ENCODE data around the gene SDK2.

SDK2 gene

DNA sequence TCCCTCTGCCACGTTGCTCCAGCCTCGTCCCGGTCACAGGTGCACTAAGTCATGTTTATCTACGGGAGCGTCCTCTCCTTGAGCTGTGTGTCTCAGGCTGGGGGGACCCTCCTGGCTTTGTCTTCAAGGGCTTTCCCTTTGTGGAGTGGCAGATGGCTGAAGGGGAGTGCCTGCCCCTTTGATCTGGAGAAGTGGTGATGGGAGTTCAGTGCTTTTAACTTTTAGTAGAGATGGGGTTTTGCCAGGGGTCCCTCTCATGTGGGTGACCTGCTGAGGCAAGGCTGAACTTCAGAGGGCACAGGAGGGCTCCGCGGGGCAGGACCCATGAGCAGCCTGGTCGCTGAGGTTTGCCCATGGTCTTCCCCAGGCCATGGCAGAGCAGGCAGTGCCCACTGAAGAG lies 259.3 kb downstream of the SDK2 start:
- DNase-seq, result no peak

DNA sequence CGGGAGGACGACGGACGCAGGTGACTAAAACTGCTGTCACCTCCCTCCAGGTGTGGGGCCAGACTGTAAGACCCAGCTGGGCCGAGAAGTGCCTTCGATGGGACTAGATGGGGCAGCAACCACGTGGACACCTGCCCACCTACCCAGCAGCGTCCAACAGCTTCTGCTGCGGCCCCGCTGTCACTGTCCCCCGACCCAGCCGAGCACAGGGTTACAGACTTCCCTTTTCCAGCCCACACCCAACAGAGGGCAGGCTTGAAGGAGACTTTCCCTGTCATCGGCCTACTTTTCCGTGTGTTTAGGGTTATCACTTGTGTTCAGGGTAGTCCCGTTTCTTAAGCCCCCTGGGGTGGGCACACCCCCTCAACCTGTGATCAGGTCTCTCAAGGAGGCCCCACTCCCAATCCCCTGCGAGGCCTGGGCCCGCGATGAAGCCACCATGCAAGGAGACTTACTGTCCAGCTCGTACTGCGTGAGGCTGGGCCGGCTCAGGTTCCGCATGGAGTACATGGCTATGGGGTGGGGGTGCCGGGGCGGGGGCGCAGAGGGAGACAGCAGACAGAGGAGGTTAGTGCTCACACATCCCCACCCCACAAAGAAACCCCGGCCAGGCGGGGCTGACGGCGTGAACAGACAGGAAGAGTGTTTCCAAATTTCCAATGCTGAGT lies 263.7 kb downstream of the SDK2 start:
- no peak for DNase-seq

DNA sequence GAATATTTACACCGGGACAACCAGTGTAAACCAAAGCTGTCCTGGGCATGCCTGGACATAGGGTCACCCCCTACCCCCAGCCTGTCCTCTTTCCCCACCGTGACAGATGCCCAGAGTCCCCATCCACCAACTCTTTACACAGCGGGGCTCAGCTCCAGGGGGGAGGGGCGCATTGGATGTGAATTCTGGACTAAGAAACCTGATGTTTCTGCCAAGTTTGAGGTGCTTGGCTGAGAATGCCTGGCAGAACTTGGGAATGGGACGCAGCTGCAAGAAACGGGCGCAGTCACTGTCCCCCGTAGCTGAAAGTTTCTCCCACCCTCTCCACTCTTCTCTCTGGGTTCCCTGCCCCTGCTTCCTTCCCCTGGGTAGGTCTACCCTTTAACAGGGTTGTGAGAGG lies 264.4 kb downstream of the SDK2 start:
- DNase-seq, result no peak

DNA sequence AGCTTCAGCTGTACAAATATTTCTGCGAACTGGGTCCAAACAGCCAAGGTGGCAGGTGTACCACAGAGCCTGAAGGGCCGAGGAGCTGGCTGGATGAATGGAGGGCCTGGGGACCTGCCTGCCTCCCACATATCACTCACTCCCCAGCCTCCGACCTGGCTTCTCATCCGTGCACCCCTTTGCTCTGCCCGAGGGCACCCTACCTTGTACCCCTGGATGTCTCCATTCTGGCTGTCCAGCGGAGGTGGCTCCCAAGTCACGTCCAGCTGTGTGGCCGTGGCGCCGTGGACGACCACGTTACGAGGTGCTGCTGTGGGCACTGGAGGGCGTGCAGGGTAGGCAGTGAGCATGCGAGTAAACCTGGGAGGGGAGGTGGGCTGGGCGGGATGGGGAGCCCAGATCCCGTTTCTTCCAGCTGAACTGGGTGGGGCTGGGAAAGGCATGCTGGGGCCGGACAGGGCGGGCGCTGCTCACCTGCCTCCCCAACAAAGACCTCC lies 265.2 kb downstream of the SDK2 start:
- no peak for DNase-seq

DNA sequence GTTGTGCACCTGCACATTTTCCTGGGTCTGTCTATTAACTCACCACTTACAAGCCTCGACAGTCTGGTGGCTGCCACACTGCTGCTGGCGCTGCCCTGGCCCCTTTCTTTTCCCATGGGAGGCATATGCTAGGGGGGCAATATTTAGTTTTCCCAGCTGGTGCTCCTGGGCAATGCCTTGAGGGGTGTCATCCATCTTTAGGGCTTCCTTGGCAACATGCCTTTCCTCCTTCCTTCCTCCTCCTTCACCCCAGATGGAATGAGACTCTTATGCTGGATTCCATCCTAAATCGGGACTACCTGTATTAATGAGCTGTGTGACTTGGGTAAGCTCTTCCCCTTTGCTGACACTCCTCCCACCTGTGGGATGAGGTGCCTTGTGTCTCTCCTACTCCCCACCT lies 267.6 kb downstream of the SDK2 start:
- DNase-seq, result no peak

DNA sequence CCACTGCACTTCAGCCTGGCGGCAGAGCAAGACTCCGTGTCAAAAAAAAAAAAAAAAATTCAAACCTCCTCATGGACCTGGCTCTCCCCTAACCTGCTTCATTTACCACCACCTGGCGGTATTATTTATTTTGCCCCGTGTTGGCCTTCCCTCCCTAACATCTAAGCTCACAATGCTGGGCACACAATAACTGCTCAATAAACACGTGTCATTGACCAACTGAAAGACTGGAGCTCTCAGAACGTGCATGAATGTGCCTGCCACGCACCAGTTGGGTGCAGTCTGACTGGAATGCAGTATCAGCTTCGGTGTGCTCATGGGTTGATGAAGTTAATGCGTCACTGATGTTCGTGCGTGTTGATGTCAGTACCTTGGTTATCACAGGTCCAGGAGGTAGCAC lies 268.1 kb downstream of the SDK2 start:
- DNase-seq, result no peak

DNA sequence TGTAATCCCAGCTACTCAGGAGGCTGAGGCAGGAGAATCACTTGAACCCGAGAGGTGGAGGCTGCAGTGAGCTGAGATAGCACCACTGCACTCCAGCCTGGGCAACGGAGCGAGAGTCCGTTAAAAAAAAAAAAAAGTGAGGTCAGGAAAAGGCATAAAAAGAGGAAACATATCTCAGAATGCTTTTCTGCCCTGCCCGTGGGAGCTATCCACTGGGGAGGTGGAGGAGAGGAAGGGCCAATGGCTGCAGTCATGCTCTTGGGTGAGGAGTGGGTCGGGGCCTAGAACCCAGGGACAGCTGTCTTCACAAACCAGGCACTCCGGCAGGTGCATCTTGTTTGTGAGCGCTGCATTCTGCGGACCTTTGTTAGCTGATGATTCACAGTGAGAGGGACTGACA lies 272.4 kb downstream of the SDK2 start:
- DNase-seq, result peak; percentile 8 to 38

DNA sequence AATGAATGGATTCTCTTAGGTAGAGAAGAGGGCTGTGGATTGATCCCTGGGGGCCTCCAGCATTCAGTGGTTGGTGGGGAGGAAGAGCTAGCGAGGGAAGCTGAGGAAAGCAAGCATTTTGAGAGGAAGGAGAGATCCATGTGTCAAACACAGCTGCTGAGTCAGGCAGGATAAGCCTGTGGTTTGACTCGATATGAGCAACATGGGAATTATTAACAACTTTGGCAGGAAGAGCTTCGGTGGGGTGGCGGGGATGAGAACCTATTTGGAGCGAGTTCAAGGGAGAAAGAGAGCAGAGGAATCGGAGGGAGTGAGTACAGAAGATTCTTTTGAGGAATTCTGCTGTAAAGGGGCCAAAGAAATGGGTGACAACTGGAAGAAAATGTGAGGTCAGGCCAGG lies 273.0 kb downstream of the SDK2 start:
- DNase-seq, result no peak

DNA sequence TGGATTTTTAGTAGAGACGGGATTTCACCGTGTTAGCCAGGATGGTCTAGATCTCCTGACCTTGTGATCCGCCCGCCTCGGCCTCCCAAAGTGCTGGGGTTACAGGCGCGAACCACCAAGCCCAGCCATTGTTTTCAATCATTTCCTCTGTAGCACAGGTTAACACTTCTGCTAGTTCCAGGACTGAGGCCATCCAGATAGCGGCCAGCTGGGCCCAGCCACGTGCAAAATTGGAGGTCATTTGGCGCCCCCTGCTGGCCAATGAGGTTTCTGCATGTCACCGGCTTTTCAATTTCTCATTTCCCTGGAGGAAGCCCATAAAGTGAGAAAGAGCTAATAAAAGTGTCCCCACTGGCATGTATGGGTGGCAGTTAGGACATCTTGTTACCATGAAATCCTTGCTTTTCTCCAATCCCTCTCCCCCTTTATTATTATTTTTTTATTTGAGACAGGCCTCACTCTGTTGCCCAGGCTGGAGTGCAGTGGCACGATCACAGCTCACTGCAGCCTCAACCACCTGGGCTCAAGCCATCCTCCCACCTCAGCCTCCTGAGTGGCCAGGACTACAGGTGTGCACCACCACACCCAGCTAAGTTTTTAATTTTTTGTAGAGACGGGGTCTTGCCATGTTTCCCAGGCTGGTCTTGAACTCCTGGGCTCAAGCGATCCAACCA lies 274.3 kb downstream of the SDK2 start:
- peak; percentile 84 to 85 for DNase-seq

DNA sequence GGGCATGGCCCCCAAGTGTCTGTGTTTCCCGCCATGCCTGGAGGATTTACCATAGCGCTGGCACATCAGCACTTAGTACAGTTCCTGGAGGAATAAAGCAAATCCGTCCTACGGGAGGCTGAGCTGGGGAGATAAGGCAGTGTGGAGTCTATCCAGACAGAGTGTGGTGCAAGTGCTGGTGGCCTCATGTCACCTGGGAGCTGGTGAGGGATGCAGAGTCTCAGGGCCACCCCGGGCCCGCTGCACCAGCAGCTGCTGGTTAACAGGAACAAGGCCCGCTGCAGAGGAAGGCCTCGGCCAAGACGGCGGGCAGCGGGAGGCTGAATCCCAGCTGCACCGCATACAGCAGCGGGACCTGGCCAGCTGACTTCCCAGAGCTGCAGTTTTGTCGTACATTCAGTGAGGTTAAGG lies 275.1 kb downstream of the SDK2 start:
- DNase-seq, result no peak

DNA sequence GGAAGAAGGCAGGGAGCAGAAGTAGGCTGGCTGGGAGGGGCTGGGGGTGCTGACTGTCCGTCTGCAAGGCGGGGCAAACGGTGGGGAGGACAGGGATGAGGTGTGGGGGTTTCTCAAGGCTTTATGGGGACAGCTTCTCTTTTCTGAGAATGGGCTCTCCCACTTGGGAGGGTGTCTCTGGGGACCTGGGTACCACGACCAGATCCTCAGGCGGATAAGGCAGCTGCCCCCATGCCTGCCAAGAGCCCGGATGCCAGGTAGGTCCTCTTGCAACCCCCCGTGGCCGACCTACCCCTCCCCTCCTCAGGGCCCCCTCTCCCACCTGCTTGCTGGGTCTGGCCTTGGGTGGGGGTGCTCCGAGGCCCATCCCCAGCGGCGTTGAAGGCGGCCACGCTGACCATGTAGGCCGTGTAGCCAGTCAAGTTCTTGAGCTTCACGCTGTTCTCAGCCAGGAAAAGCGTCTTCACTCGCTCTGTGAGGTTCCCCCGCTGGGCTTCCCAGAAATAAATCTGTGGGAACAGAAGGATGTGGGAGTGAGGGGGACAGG lies 276.1 kb downstream of the SDK2 start:
- no peak for DNase-seq

DNA sequence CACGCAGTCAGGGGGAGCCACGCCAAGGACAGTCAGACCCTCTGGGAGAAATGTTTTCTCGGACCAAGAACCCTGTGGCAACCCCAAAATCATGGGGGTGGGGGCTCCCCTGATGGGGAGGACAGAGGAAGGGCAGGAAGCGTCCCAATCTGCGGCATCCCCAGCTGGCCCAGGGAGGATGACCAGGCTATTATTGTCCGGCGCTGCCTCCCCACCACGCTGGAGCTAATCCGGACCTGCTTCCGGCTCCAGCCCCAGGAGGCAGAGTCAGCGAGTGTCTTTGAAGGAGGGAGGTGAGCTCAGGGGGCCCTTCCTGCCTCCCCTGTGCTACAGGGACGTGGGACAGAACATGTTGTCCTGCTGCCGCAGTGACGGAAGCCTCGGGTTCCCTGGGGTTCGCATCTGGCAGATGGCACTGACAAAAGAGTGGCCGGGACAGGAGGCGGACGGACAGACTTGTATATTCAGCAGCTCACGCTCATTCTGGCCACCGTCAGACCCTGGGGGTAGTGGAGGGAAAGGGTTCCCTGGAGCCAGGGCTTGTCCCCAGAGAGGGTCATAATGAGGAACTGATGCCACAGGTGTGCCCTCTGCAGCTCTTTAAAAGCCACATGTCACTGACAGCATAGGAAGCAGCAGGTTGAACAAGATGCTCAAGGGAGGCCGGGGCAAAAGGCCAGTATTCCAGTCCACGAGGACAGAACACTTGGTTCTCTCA lies 278.2 kb downstream of the SDK2 start:
- DNase-seq, result no peak

DNA sequence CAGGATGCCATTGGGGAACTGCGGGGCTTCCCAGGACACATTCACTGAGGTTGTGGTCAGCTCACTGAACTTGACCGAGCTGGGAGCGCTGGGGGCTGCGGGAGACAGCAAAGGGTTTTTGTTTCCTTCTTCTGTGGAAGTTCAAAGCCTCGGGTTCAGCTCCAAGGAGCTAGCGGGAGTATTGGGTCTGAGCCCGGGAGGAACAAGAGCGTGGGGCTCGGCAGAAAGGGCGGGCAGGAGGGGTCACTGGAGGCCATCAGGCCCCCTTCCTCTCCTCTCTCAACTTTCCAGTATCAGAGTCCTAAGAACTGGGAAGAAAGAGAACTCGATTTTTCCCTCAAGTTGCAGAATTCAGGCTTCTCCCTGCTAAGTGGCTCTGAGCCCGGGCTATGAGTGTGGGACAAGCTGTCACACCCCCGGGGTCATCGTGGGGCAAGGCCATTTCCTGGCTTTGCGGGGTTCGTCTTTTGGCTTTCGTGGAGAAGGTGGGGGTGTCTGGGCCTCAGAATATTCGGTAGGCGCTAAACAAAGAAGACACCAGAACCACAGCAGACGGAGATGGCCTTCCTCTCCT lies 278.9 kb downstream of the SDK2 start:
- no peak for DNase-seq

DNA sequence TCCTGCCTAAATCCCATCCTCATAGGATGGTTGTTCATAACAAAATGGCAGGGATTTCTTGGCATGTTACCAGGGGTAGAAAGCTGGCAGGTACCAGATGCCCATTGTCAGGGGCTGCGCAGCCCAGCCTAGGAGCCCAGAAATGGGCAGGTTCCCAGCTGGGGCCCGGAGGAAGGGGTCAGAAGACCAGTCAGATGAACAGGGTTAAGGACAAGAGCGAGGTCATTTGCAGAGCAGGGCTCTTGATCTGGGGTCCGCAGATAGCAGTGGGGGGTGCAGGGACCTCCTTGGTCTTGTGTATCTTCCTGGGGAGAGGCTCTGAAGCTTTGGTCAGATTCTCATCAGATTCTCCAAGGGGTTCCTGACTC lies 280.1 kb downstream of the SDK2 start:
- DNase-seq, result no peak

DNA sequence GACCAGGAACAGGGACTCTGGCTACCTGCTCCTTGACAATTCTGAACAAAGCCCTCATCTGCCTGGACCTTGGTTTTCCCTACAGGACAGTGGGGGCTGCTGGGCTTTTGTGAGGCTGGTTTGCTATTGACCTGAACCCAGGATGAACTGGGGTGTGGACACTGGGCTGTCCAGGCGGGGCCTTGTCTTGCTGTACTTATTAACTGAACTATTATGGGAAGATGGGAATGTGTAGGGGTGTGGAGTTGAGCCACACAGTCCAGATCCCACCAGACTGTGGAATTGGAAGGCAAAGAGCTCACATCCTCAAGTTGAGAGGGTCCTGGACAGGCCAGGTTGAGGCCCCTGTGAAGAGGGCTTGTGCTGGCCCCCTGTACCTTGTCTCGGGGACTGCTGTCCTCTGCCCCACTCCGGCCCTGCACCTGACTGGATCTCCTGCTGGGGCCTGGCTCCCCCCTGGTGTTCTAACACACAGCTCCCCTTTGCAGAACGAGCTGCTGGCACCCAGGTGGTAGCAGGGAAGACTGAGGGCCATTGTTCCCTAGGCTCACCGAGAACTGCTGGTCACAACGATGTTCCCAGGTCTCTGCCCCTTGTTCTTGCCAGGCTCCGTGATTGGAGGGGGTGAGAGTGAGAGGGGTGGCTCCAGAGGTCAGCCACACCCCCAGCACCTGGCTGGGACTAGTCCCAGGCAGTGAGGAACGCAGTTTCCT lies 280.6 kb downstream of the SDK2 start:
- no peak for DNase-seq

DNA sequence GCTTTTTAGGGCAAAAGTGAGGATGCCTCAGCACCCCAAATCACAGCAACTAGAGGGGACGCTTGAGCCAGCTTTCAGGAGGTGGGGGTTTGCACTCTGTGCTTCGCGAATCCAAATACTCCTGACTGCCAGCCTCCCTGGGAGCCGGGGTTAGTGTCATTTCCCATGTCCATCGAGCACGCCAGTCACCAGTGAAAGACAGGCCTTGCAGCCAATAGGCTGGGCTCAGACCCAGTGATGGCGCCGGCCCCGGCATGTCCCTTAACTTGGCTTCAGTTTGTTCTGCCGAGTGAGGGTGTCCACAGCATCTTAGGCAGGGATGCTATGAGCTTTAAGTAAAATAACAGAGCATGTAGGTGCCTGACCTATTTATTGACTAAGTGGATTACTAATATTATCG lies 281.5 kb downstream of the SDK2 start:
- DNase-seq, result no peak

DNA sequence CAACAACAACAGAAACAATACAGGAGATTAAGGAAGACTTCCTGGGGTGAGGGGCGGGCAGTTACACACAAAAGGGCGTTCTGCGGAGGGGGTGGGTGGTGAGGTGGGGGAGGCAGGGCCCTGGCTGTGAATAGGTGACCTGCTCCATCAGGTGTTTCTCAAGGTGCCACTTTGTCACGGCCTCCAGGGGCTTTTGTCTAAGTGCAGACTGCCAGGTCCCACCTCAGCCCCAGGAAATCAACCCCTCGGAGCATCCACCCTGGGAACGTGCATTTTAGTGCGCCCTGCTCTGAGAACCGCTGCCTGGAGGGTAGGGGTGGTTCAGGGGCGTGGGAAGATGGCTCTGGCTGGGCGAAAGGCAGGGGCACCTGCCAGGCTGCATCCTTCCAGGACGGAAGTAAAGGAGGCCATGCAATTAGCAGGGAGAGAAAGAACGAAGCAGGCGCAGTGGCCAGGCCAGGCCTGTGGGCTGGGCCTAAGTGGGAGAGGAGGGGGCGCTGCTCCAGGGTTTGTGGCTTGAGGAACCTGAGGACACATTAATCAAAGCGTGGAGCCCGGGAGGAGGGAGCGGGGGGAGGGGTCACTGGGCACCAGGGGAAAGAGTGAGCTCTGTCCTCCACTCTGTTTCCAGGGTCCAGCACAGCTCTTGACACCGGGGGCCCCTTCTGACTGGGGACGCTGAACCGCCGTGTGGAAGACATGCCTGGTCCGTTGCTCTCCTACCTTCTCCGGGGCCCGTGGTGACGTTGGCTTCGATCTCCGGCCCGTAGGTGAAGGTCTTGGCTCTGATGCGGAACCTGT lies 283.1 kb downstream of the SDK2 start:
- no peak for DNase-seq

DNA sequence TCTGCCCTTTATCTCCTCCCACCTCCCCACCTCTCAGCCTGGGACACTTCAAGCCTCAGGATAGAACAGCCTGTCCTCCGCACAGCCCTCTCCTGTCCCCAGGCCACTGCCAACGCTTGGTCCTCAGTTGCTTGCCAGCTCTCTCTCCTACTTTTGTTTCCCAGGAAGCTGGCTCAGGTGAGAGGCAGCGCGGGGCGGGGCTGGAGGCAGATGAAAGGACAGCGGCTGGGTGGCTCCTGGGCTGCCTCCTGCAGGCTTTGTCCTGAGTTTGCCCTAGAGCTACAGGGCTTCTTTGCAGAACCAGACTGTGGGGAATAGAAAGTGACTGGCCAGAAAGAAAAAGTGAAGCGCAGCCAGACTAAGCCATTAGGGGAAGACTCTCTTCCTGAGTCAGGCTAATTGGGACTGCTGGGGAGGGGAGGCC lies 284.2 kb downstream of the SDK2 start:
- DNase-seq, result no peak

DNA sequence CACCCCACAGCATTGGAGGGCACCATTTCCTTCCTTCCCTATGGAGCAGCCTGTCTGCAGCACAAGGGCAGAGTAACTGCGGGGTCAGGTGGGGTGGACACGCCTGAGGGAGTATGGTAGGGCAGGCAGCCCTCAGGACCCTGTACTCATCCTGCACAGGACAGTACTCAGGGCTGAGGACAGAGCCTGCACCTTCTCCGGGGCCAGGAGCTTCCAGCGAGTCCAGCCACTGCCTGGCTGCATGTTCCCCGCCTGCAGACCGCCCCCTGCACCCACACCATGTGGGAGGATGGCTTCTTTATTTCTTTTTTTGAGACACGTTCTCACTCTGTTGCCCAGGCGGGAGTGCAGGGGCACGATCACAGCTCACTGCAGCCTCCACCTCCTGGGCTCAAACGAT lies 284.9 kb downstream of the SDK2 start:
- DNase-seq, result no peak

DNA sequence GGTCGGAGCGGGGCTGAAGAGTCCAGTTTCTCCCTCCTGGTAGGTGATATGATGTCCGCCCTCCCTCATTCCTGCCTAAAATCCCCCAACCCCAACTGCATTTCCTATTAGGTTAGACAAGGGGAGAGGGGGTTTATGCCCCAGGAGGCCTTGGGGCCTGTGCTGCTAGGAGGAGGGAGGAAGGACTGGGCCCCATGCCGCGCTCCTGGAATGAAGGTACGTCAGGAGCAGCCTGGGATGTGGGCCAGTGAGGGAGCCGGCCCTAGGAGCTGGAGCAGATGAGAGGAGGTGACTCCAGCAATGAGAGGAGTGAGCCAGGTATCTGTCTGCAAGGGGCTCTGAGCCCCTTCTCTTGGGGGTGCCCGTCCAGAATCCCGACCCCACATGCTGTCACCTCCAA lies 285.6 kb downstream of the SDK2 start:
- no peak for DNase-seq

DNA sequence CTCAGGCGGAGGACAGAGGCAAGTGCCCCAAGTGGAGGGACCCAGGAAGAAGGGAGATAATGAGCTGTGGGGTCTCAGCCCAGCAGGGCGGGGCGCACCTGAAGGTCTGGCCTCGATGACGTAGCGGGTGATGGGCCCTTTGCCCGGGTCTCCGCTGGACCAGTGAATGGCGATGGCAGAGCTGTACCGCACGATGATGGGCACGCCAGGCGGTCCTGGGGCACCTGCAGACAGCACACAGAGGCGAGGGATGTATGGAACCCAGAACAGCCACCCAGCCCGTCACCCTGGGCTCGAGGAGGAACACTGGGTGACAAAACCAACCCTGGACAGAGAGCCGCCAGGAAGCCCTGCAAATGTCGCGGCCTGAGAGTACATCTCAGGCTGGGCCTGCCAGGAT lies 286.3 kb downstream of the SDK2 start:
- DNase-seq, result no peak

DNA sequence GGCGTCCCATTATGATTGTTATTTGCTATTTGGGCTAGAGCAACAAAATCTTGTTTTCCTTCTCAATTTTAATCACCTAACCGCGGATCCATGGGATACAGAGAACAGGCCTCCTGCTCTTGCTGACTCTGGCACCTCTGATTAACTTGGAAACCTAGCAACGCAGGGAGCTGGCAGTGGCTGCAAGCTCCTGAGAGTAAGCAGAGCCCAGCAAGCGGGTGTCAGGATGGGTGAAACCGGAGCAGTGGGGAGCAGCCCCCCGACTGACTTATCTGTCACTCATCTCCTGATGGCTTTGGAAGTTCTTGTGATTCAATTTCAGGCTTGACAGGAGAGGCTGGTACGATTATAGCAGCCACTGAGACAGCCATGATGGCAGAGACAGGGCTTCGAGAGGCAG lies 286.9 kb downstream of the SDK2 start:
- no peak for DNase-seq
